ENCODE data around the gene NEDD4. TPM values are rescaled to one million over a fixed set of nuclear protein-coding genes. Genes with fewer than 3 reads are reported as not detected.

Gene NEDD4
- total and polyA plus RNA-seq, 10 of the 15 experiments (the other 5 are each of a cell fraction or from before 2014, with no cell fraction given) = 1.3 to 7.7 (median 4.4) TPM

GRCh38 chr15:56001471-56002078 lies 8.2 kb upstream of the NEDD4 start:
- CTCF ChIA-PET = interaction anchor here (1.4 kb wide), 1 partner anchor 244 kb away, joined by 3 read pairs; no protein-coding TSS in a partner anchor
- Histone ChIP-seq H2AFZ (ENCODE audit: control insufficient read depth, low read depth, low read length) (no peak overlapping the region), H3K9ac (ENCODE audit: control insufficient read depth, insufficient read depth, low read length) (no peak overlapping the region), H3K27me3 (replicated peaks in 1 of 2; ENCODE audit: control insufficient read depth in 2 of 2, insufficient read depth in 2 of 2, low read length in 1 of 2) (peaks cover 0 to 2% of the 10 kb centered on the region in 2 experiments; a peak in 1 of 4 replicates), H4K20me1 (ENCODE audit: control insufficient read depth, insufficient read depth) (no peaks in the 10 kb centered on the region), H3K4me2 (ENCODE audit: control insufficient read depth, insufficient read depth) (no peak overlapping the region), H3K4me1 (ENCODE audit: control insufficient read depth, insufficient read depth, low read length) (no peaks in the 10 kb centered on the region), H3K4me3 (no peak overlapping the region), H3K79me2 (ENCODE audit: control insufficient read depth, insufficient read depth, low read length) (no peaks in the 10 kb centered on the region), H3K27ac (ENCODE audit: control insufficient read depth, insufficient read depth) (no peak overlapping the region), H3K36me3 (ENCODE audit: control insufficient read depth in 2 of 2, insufficient read depth in 2 of 2, low read length in 1 of 2) (no peaks in the 10 kb centered on the region), H3K9me3 (replicated peaks; ENCODE audit: control insufficient read depth, insufficient read depth, low read length) (no peaks in the 10 kb centered on the region)
- POLR2A ChIA-PET = no interaction called here
- ATAC-seq (no peak), DNase-seq (ENCODE audit: low read depth, low spot score) (no peak), FAIRE-seq (no peak)
- in situ Hi-C loops (cut with MboI) = no loop called here
- RAD21 ChIA-PET (ENCODE audit: unreplicated experiment) = no interaction called here
- 49% methylated on average over 3 of the region's 3 CpGs for WGBS (ENCODE audit: insufficient coverage, insufficient replicate concordance, low lambda C conversion rate, missing lambda C conversion rate)
- intact Hi-C loops (cut with micrococcal nuclease; ENCODE audit: unreplicated experiment) = no loop called here
- SMC1A ChIA-PET (ENCODE audit: uncharacterized antibody, unreplicated experiment) = no interaction called here
- no TSS peak for BruUV-seq (replicated peaks)
- TF ChIP-seq, protein P1, sequence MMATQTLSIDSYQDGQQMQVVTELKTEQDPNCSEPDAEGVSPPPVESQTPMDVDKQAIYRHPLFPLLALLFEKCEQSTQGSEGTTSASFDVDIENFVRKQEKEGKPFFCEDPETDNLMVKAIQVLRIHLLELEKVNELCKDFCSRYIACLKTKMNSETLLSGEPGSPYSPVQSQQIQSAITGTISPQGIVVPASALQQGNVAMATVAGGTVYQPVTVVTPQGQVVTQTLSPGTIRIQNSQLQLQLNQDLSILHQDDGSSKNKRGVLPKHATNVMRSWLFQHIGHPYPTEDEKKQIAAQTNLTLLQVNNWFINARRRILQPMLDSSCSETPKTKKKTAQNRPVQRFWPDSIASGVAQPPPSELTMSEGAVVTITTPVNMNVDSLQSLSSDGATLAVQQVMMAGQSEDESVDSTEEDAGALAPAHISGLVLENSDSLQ (IDR thresholded peaks at IDR 0.05) = no peak
- TF ChIP-seq IRF5 (IDR thresholded peaks at IDR 0.05; ENCODE audit: borderline replicate concordance) = no peak
- TF ChIP-seq TAF1 (IDR thresholded peaks at IDR 0.05; ENCODE audit: borderline replicate concordance, low read depth, low read length) = no peak
- TF ChIP-seq EZH2 (IDR thresholded peaks at IDR 0.05; ENCODE audit: borderline replicate concordance, control insufficient read depth, low read depth, low read length) = no peak
- no peak for TF ChIP-seq SUZ12 (IDR thresholded peaks at IDR 0.05; ENCODE audit: unreplicated experiment)
- no peak for TF ChIP-seq ZBTB11 (CRISPR knock-in tag; IDR thresholded peaks at IDR 0.05)
- TF ChIP-seq POLR2A (IDR thresholded peaks at IDR 0.05; ENCODE audit: low read depth, low read length) = no peak
- no peak for TF ChIP-seq FOXM1 (IDR thresholded peaks at IDR 0.05; ENCODE audit: low read depth, low read length)
- no peak for TF ChIP-seq E2F4 (IDR thresholded peaks at IDR 0.05; ENCODE audit: low read depth, low read length)
- no peak for TF ChIP-seq CHD4 (IDR thresholded peaks at IDR 0.05)
- TF ChIP-seq IRF3 (IDR thresholded peaks at IDR 0.05) = no peak
- TF ChIP-seq, protein P2, sequence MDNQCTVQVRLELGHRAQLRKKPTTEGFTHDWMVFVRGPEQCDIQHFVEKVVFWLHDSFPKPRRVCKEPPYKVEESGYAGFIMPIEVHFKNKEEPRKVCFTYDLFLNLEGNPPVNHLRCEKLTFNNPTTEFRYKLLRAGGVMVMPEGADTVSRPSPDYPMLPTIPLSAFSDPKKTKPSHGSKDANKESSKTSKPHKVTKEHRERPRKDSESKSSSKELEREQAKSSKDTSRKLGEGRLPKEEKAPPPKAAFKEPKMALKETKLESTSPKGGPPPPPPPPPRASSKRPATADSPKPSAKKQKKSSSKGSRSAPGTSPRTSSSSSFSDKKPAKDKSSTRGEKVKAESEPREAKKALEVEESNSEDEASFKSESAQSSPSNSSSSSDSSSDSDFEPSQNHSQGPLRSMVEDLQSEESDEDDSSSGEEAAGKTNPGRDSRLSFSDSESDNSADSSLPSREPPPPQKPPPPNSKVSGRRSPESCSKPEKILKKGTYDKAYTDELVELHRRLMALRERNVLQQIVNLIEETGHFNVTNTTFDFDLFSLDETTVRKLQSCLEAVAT (IDR thresholded peaks at IDR 0.05) = no peak
- TF ChIP-seq SMC3 (IDR thresholded peaks at IDR 0.05; ENCODE audit: borderline replicate concordance, low read length) = no peak
- TF ChIP-seq RELA (IDR thresholded peaks at IDR 0.05; ENCODE audit: borderline replicate concordance, partially characterized antibody) = no peak
- no peak for TF ChIP-seq ZNF622 (IDR thresholded peaks at IDR 0.05)

Data from GM12878 (cell line).